HCT116 (cell line): ENCODE measurements around the gene PRKRIP1. TPM values are rescaled to one million over a fixed set of nuclear protein-coding genes. Genes with fewer than 3 reads are reported as not detected.

Source experiments
- ATAC-seq: fragments of 200-7000 bp; cut with Tn5 transposase; 2 replicates; pipeline ENCODE4 v1.9.1; 2020; ENCODE audit warnings: mild to moderate bottlenecking, moderate library complexity
- BruUV-seq: library from RNA; stranded (reverse); fragments of 400-500 nt; replicated peaks from 2 replicates; lab custom pipeline; 2021; lab: Mats Ljungman, UMichigan
- CTCF ChIA-PET: fragments of 300-600 bp; sonication (Branson Sonifier 250); formaldehyde crosslinking; loops from one replicate; lab custom pipeline; 2021; ENCODE audit warnings: antibody characterized with exemption; lab: Charles Lee
- POLR2A ChIA-PET: fragments of 300-600, 350-600 bp; sonication (Branson Sonifier 250); formaldehyde crosslinking; loops from one replicate; lab custom pipeline; 2021; ENCODE audit warnings: antibody characterized with exemption; lab: Charles Lee
- RAD21 ChIA-PET, 2 experiments: fragments of 300-600 bp; sonication (Branson Sonifier 250); formaldehyde crosslinking; loops; one replicate each; lab custom pipeline; 2023; ENCODE audit warnings: low total read pairs in 2 of 2; ENCODE audit not compliant: uncharacterized antibody in 2 of 2, unreplicated experiment in 2 of 2, low non-redundant PET in 1 of 2; lab: Charles Lee
- DNase-seq: peaks from one replicate; pipeline ENCODE4 v3.0.0-alpha.2; 2010; ENCODE audit warnings: low read depth, low spot score
- H2AFZ ChIP-seq: fragments of 200-600 bp; shearing (Covaris generic), sonication (generic); 2 replicates; pipeline ENCODE4 v1.6.1; 2017; ENCODE audit warnings: low read depth, mixed run types, mixed read lengths, antibody characterized with exemption, low read length; ENCODE audit not compliant: poor library complexity, severe bottlenecking
- H3K27ac ChIP-seq: 2 replicates; pipeline ENCODE4 v1.5.1; 2012; ENCODE audit warnings: low read depth, low read length
- H3K27me3 ChIP-seq: fragments of 200-600 bp; sonication (generic); 2 replicates; pipeline ENCODE4 v1.6.1; 2016; ENCODE audit warnings: mixed run types, low read length, mixed read lengths; ENCODE audit not compliant: insufficient read depth
- H3K36me3 ChIP-seq, 2 experiments: fragments of 200-500 bp in 1 of 2; fragments of 200-600 bp in 1 of 2; sonication (Bioruptor generic) in 1 of 2; sonication (generic) in 1 of 2; 2 replicates each; pipeline versions ENCODE4 v1.5.1 to v1.6.1; 2014 to 2016; ENCODE audit warnings: low read length in 2 of 2, inconsistent platforms in 1 of 2, mixed read lengths in 1 of 2, mixed run types in 1 of 2; ENCODE audit not compliant: insufficient read depth in 2 of 2, control insufficient read depth in 1 of 2
- H3K4me1 ChIP-seq, 2 experiments: fragments of 200-600 bp in 1 of 2; sonication (generic) in 1 of 2; 2 replicates each; pipeline versions ENCODE4 v1.5.1 to v1.6.1; 2012 to 2017; ENCODE audit warnings: low read length in 2 of 2, inconsistent platforms in 1 of 2, mild to moderate bottlenecking in 1 of 2, mixed read lengths in 1 of 2, mixed run types in 1 of 2, moderate library complexity in 1 of 2; ENCODE audit not compliant: insufficient read depth in 2 of 2, control insufficient read depth in 1 of 2
- H3K4me2 ChIP-seq: fragments of 200-600 bp; sonication (generic); 2 replicates; pipeline ENCODE4 v1.6.1; 2017; ENCODE audit warnings: mixed run types, low read length, mixed read lengths
- H3K4me3 ChIP-seq, 2 experiments: fragments of 200-600 bp in 1 of 2; sonication (generic) in 1 of 2; replicated peaks in 1 of 2; 2 replicates each; pipeline ENCODE4 v1.5.1; 2011 to 2016; ENCODE audit warnings: low read length in 2 of 2, control low read depth in 1 of 2, low read depth in 1 of 2, mild to moderate bottlenecking in 1 of 2, mixed read lengths in 1 of 2, mixed run types in 1 of 2
- H3K79me2 ChIP-seq: fragments of 200-600 bp; sonication (generic); 2 replicates; pipeline ENCODE4 v1.6.1; 2017; ENCODE audit warnings: mild to moderate bottlenecking, mixed run types, low read length, moderate library complexity, mixed read lengths; ENCODE audit not compliant: insufficient read depth
- H3K9ac ChIP-seq: fragments of 200-600 bp; sonication (generic); 2 replicates; pipeline ENCODE4 v1.6.1; 2016; ENCODE audit warnings: low read length, mixed read lengths
- H3K9me2 ChIP-seq: fragments of 200-600 bp; sonication (generic), shearing (Covaris generic); 2 replicates; pipeline ENCODE4 v1.6.1; 2017; ENCODE audit warnings: mixed run types, mild to moderate bottlenecking, moderate library complexity; ENCODE audit not compliant: insufficient read depth
- H3K9me3 ChIP-seq, 2 experiments: fragments of 200-500 bp in 1 of 2; fragments of 200-600 bp in 1 of 2; sonication (Bioruptor generic) in 1 of 2; sonication (generic) in 1 of 2; 2 replicates each; pipeline ENCODE4 v1.6.1; 2014 to 2017; ENCODE audit warnings: low read length in 2 of 2, mixed read lengths in 2 of 2, inconsistent platforms in 1 of 2, low read depth in 1 of 2, mild to moderate bottlenecking in 1 of 2, mixed run types in 1 of 2, moderate library complexity in 1 of 2; ENCODE audit not compliant: control insufficient read depth in 1 of 2, insufficient read depth in 1 of 2
- H4K20me1 ChIP-seq: fragments of 200-600 bp; sonication (generic), shearing (Covaris generic); 2 replicates; pipeline ENCODE4 v1.6.1; 2017; ENCODE audit warnings: mixed run types, mild to moderate bottlenecking, moderate library complexity; ENCODE audit not compliant: insufficient read depth
- CEBPB ChIP-seq: IDR thresholded peaks from 2 replicates; pipeline ENCODE4 v1.6.1; 2012; ENCODE audit warnings: low read depth
- EGR1 ChIP-seq: IDR thresholded peaks from 2 replicates; pipeline ENCODE4 v1.6.1; 2012; ENCODE audit warnings: low read depth
- FOSL1 ChIP-seq: IDR thresholded peaks from 2 replicates; pipeline ENCODE4 v1.6.1; 2012; ENCODE audit warnings: low read depth
- JUND ChIP-seq: IDR thresholded peaks from 2 replicates; pipeline ENCODE4 v1.6.1; 2012
- POLR2AphosphoS5 ChIP-seq: IDR thresholded peaks from 2 replicates; pipeline ENCODE4 v1.6.1; 2011; ENCODE audit warnings: mild to moderate bottlenecking, low read depth, low read length, moderate library complexity
- RAD21 ChIP-seq: IDR thresholded peaks from 2 replicates; pipeline ENCODE4 v1.6.1; 2012; ENCODE audit warnings: low read depth, mild to moderate bottlenecking
- SP1 ChIP-seq: IDR thresholded peaks from 2 replicates; pipeline ENCODE4 v1.6.1; 2012; ENCODE audit warnings: low read depth
- SRF ChIP-seq: IDR thresholded peaks from 2 replicates; pipeline ENCODE4 v1.6.1; 2012; ENCODE audit warnings: low read depth
- TCF7L2 ChIP-seq: IDR thresholded peaks from 2 replicates; pipeline ENCODE4 v1.7.0; 2011; ENCODE audit warnings: borderline replicate concordance, inconsistent platforms; ENCODE audit not compliant: insufficient read depth, insufficient read length; ENCODE audit errors: extremely low read depth
- YY1 ChIP-seq: IDR thresholded peaks from 2 replicates; pipeline ENCODE4 v1.6.1; 2011; ENCODE audit warnings: low read length, low read depth, moderate library complexity, mild to moderate bottlenecking; ENCODE audit not compliant: insufficient replicate concordance; ENCODE audit errors: extremely low read depth
- ZFX ChIP-seq: fragments of 450-650 bp; IDR thresholded peaks from 2 replicates; pipeline ENCODE4 v1.6.1; 2017
- intact Hi-C: fragments of 100-400 bp; cut with micrococcal nuclease; formaldehyde crosslinking; loops from 2 replicates; pipeline ENCODE4 v1.10.0; 2022
- total RNA-seq: library from RNA; stranded (reverse); gene quantifications from one replicate; pipeline ENCODE4 v1.2.1, GENCODE V29; 2021; ENCODE audit not compliant: unreplicated experiment
- TF ChIP-seq, protein P1 (sequence below), 3 experiments: fragments of 200-600 bp in 1 of 3; sonication (generic) in 1 of 3; IDR thresholded peaks in 2 of 3; conservative IDR thresholded peaks in 1 of 3; 2 replicates each; pipeline ENCODE4 v1.5.1; 2012 to 2017; ENCODE audit warnings: low read depth in 2 of 3, low read length in 2 of 3, antibody characterized with exemption in 1 of 3, borderline replicate concordance in 1 of 3, control low read depth in 1 of 3, mild to moderate bottlenecking in 1 of 3, mixed read lengths in 1 of 3, mixed run types in 1 of 3, moderate library complexity in 1 of 3; ENCODE audit not compliant: insufficient read depth in 1 of 3

PRKRIP1 gene
- total RNA-seq, 1 experiment from 2014 or later = 23.0 TPM

DNA sequence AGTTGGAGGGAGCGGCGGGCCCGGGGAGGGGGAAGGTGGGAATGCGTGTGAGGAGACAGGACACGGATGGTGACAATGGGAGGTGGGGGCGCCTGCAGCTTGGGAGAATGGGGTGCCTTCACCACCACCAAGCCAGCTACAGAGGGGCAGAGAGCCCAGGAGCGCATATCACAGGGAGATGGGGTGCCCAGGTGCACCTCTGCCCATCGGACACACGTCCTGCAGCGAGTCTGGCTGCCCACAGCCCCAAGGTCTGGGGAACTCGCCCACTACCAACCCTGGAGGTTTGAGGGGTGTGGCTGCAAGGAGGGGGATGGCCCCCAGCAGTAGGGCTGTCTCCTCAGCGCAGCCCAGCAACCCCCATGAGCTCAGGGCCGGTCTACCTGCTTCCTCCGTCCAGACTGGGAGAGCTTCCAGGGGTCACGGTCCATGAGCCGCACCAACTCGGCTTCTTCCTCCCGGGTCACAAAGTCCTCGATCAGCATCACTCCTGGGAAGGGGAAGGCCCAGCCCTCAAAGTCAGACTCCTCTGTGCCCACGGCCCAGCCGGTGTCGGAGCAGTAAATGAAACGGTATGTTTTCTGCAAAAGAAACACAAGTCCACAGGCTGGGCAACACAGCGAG, 63.2 kb downstream of the PRKRIP1 start:
- POLR2A ChIA-PET = no interaction called here
- BruUV-seq = no TSS peak

More for the DNA sequence above, 63.2 kb downstream of the PRKRIP1 start:
- no peaks in the 10 kb centered on the region for H3K9me3 ChIP-seq
- ATAC-seq (no peak), DNase-seq (no peak)
- no peaks in the 10 kb centered on the region for H4K20me1 ChIP-seq
- peaks cover 29% of the 10 kb centered on the region for H3K79me2 ChIP-seq
- no peaks in the 10 kb centered on the region for H3K27me3 ChIP-seq
- H3K4me3 ChIP-seq = no peak overlapping the region
- intact Hi-C loops = no loop called here
- peaks cover 23 to 32% of the 10 kb centered on the region in 2 experiments for H3K4me1 ChIP-seq
- peaks cover 0 to 4% of the 10 kb centered on the region in 2 experiments; a peak in 3 of 4 replicates for H3K36me3 ChIP-seq
- no peak overlapping the region for H3K4me2 ChIP-seq
- TF ChIP-seq SP1 (no peak), JUND (no peak), RAD21 (no peak), YY1 (no peak), ZFX (no peak), POLR2AphosphoS5 (no peak), SRF (no peak), CEBPB (no peak), TCF7L2 (no peak), FOSL1 (no peak), EGR1 (no peak)
- TF ChIP-seq, protein P1, sequence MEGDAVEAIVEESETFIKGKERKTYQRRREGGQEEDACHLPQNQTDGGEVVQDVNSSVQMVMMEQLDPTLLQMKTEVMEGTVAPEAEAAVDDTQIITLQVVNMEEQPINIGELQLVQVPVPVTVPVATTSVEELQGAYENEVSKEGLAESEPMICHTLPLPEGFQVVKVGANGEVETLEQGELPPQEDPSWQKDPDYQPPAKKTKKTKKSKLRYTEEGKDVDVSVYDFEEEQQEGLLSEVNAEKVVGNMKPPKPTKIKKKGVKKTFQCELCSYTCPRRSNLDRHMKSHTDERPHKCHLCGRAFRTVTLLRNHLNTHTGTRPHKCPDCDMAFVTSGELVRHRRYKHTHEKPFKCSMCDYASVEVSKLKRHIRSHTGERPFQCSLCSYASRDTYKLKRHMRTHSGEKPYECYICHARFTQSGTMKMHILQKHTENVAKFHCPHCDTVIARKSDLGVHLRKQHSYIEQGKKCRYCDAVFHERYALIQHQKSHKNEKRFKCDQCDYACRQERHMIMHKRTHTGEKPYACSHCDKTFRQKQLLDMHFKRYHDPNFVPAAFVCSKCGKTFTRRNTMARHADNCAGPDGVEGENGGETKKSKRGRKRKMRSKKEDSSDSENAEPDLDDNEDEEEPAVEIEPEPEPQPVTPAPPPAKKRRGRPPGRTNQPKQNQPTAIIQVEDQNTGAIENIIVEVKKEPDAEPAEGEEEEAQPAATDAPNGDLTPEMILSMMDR (IDR thresholded peaks at IDR 0.05 in 2 of 3, conservative IDR thresholded peaks at IDR 0.05 in 1 of 3; ENCODE audit: borderline replicate concordance in 1 of 3, insufficient read depth in 1 of 3, low read depth in 2 of 3, low read length in 2 of 3) = no peak
- H3K27ac ChIP-seq = no peak overlapping the region
- H3K9ac ChIP-seq = no peak overlapping the region
- no peak overlapping the region for H2AFZ ChIP-seq
- ChIA-PET RAD21 (no interaction called here), CTCF (no interaction called here)
- H3K9me2 ChIP-seq = no peaks in the 10 kb centered on the region
